Upper lobe of left lung (tissue), 6 donors: ENCODE measurements around the gene HSPB2. TPM values are rescaled to one million over a fixed set of nuclear protein-coding genes. Genes with fewer than 3 reads are reported as not detected.

ENCODE experiments used
- ATAC-seq, 2 donors: fragments of 200-7000 bp; cut with Tn5 transposase; one replicate each; pipeline ENCODE4 v1.9.1; 2022; ENCODE audit warnings: mild to moderate bottlenecking in 2 of 2, moderate library complexity in 2 of 2; ENCODE audit not compliant: low FRiP score in 2 of 2
- DNase-seq, 2 donors: peaks; one replicate each; pipeline ENCODE4 v3.0.0-alpha.2; 2019 to 2020
- H3K27ac ChIP-seq, 4 donors: fragments of 200-600 bp; sonication (generic); one replicate each; pipeline ENCODE4 v1.5.1; 2016 to 2019
- H3K27me3 ChIP-seq, 4 donors: fragments of 200-600 bp; sonication (generic); one replicate each; pipeline ENCODE4 v1.5.1; 2017 to 2019
- H3K36me3 ChIP-seq, 4 donors: fragments of 200-600 bp; sonication (generic); one replicate each; pipeline ENCODE4 v1.5.1; 2016 to 2019
- H3K4me1 ChIP-seq, 4 donors: fragments of 200-600 bp; sonication (generic); one replicate each; pipeline ENCODE4 v1.5.1; 2018 to 2019
- H3K4me3 ChIP-seq, 4 donors: fragments of 200-600 bp; sonication (generic); one replicate each; pipeline ENCODE4 v1.5.1; 2017 to 2019; ENCODE audit warnings: mild to moderate bottlenecking in 2 of 4, moderate library complexity in 1 of 4
- H3K9me3 ChIP-seq, 4 donors: fragments of 200-600 bp; sonication (generic); one replicate each; pipeline ENCODE4 v1.5.1; 2018 to 2019
- EP300 ChIP-seq, 4 donors: sonication (generic); formaldehyde crosslinking; IDR thresholded peaks; one replicate each; pipeline ENCODE4 v1.5.1; 2017; ENCODE audit warnings: antibody characterized with exemption in 4 of 4, control low read depth in 2 of 4
- POLR2A ChIP-seq, 4 donors: fragments of 450-650 bp; IDR thresholded peaks; one replicate each; pipeline ENCODE4 v1.5.1; 2016 to 2017; ENCODE audit warnings: antibody characterized with exemption in 4 of 4, mild to moderate bottlenecking in 2 of 4
- POLR2AphosphoS5 ChIP-seq, 2 donors: sonication (generic); formaldehyde crosslinking; IDR thresholded peaks; one replicate each; pipeline ENCODE4 v1.5.1; 2017; ENCODE audit warnings: antibody characterized with exemption in 2 of 2
- WGBS, 2 donors: methylation state at CpG; one replicate each; pipeline ENCODE4 v1.1.5; 2017 to 2018; 5-methylcytosine and 5-hydroxymethylcytosine counted together
- total RNA-seq, 6 donors: library from RNA; depleted of rRNA in 4 of 6; stranded (reverse); fragments of >200 nt in 4 of 6; gene quantifications; one replicate each; pipeline versions ENCODE4 v1.1.0 to v1.2.1, GENCODE V29; 2016 to 2021
- TF ChIP-seq, protein P1 (sequence below), 6 experiments: fragments of 450-650 bp in 4 of 6; fragments of 200-600 bp in 2 of 6; sonication (generic) in 2 of 6; IDR thresholded peaks; one replicate each; pipeline ENCODE4 v1.5.1; 2016 to 2019; ENCODE audit warnings: antibody characterized with exemption in 6 of 6
- donor health status: DM: no; HTN: no; CAD: no; lungs with moderate emphysema.
- donor health status: DM: no; HTN: yes; CAD: no; lungs with severe emphysema.

The HSPB2 gene
- total RNA-seq, 6 donors from 2014 or later: 0.61 to 6.5 (median 1.9) TPM; not detected in 2

DNA sequence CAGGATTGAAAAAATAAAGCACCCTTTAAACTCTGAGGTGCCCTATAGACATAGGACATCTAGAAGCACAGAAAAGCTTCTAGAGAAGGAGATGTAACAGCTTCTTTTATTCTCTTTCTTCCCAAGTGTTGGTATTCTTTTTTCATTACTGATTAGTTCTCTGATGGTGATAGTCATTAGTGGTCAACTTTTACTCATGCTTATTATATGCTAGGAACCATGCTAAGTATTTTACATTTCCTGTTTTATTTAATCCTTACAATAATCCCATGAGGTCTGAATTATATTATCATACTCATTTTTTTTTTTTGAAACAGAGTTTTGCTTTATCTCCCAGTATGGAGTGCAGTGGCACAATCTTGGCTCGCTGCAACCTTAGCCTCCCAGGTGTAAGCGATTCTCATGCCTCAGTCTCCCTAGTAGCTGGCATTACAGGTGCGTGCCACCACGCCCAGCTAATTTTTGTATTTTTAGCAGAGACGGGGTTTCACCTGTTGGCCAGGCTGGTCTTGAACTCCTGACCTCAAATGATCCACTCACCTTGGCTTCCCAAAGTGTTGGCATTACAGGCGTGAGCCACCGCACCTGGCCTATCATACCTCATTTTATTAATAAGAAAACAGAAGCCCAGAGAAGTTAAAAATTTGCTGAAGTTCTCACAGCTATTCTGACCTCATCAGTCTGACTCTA is 9.2 kb downstream of the HSPB2 start:
- DNase-seq (no peak), ATAC-seq (no peak)
- Histone ChIP-seq H3K4me3 (no peak overlapping the region), H3K9me3 (no peaks in the 10 kb centered on the region), H3K4me1 (peaks cover 14 to 37% (median 31%) of the 10 kb centered on the region in 4 donors), H3K27ac (peak overlapping the region in 1 of 4 donors; percentile 5), H3K36me3 (no peaks in the 10 kb centered on the region), H3K27me3 (no peaks in the 10 kb centered on the region)
- 87 to 88% methylated on average over 7 of the region's 7 CpGs for WGBS, 2 donors
- TF ChIP-seq, protein P1, sequence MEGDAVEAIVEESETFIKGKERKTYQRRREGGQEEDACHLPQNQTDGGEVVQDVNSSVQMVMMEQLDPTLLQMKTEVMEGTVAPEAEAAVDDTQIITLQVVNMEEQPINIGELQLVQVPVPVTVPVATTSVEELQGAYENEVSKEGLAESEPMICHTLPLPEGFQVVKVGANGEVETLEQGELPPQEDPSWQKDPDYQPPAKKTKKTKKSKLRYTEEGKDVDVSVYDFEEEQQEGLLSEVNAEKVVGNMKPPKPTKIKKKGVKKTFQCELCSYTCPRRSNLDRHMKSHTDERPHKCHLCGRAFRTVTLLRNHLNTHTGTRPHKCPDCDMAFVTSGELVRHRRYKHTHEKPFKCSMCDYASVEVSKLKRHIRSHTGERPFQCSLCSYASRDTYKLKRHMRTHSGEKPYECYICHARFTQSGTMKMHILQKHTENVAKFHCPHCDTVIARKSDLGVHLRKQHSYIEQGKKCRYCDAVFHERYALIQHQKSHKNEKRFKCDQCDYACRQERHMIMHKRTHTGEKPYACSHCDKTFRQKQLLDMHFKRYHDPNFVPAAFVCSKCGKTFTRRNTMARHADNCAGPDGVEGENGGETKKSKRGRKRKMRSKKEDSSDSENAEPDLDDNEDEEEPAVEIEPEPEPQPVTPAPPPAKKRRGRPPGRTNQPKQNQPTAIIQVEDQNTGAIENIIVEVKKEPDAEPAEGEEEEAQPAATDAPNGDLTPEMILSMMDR (IDR thresholded peaks at IDR 0.05): no peak
- TF ChIP-seq POLR2AphosphoS5 (IDR thresholded peaks at IDR 0.05) (no peak), EP300 (IDR thresholded peaks at IDR 0.05) (no peak), POLR2A (IDR thresholded peaks at IDR 0.05) (no peak)

DNA sequence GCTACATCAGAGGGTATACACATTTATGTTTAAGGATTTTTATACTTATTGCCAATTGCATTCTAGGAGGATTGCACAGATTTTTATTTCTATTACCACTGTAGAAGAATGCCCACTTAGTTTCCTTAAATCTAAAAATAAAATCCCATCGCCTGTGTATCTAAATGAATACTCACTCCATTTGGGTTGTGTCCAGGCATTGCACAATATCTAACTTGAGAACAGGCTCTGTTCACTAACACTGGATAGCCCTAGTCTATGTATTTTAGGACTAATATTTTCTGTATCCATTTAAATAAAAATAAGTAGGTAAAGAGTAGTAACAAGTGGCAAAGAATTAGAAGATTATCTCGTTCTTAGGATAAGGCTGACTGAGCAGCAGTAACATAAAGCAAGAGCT is 10.3 kb downstream of the HSPB2 start:
- H3K27ac ChIP-seq: peak overlapping the region; percentile 74 to 90 (median 82)
- TF ChIP-seq POLR2AphosphoS5 (IDR thresholded peaks at IDR 0.05) (peak in 1 of 2 donors; percentile 49), EP300 (IDR thresholded peaks at IDR 0.05) (peak in 1 of 4 donors; percentile 45), POLR2A (IDR thresholded peaks at IDR 0.05) (no peak)
- TF ChIP-seq, protein P1 (IDR thresholded peaks at IDR 0.05): no peak
- DNase-seq: peak in 1 of 2 donors; percentile 74
- ATAC-seq: no peak
- 11 to 22% methylated on average over 2 of the region's 2 CpGs for WGBS, 2 donors
- no peaks in the 10 kb centered on the region for H3K9me3 ChIP-seq
- no peaks in the 10 kb centered on the region for H3K27me3 ChIP-seq
- peaks cover 19 to 44% (median 35%) of the 10 kb centered on the region in 4 donors for H3K4me1 ChIP-seq
- H3K4me3 ChIP-seq: no peak overlapping the region
- H3K36me3 ChIP-seq: no peaks in the 10 kb centered on the region

DNA sequence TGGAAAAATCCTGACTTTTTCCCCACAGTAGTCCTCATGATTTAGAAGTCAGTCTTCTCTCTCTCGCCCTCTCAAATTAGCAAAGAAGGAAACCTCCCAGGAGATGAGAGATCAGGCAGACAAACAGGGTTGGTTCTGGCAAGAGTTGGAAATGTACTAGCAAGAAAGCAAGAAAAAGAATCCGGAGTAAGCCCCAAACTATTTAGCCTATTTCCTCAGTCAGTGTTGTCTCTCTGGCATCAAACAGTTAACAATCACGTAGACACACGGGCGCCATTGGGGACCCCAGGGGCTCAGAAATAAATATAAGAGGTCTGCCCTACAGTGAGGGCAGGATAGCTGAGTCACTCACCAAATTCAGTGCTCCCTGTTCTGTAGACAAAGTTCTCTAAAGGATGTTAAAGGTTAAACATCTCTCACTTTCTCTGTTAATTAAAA is 10.8 kb downstream of the HSPB2 start:
- WGBS, 2 donors: 28 to 35% methylated on average over 5 of the region's 5 CpGs
- no peaks in the 10 kb centered on the region for H3K9me3 ChIP-seq
- H3K4me1 ChIP-seq: peaks cover 19 to 39% (median 33%) of the 10 kb centered on the region in 4 donors
- no peak overlapping the region for H3K4me3 ChIP-seq
- H3K36me3 ChIP-seq: no peaks in the 10 kb centered on the region
- peak overlapping the region; percentile 74 to 90 (median 82) for H3K27ac ChIP-seq
- TF ChIP-seq POLR2A (IDR thresholded peaks at IDR 0.05) (no peak), POLR2AphosphoS5 (IDR thresholded peaks at IDR 0.05) (no peak), EP300 (IDR thresholded peaks at IDR 0.05) (no peak)
- TF ChIP-seq, protein P1 (IDR thresholded peaks at IDR 0.05): no peak
- no peaks in the 10 kb centered on the region for H3K27me3 ChIP-seq
- peak in 1 of 2 donors; percentile 2 for ATAC-seq
- DNase-seq: no peak

DNA sequence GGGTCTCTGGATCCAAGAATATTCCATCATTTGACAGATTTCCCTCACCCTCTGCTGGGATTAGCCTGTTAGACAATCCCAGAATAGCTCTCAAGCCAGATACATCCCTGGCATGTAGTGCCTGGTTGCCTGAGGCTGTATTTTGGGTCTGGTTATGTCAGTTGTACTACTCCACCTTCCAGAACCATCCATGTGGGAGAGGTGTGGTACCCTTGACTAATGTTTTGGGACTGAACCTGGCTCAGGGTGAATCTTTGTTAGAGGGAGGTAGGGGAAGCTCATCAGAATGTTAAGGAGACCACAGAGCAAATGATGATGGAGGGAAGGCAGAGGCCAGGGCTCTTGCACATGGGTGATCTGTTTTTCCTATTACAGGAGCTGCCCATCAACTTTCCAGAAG is 11.4 kb downstream of the HSPB2 start:
- ATAC-seq (no peak), DNase-seq (no peak)
- H3K4me1 ChIP-seq: peaks cover 19 to 39% (median 33%) of the 10 kb centered on the region in 4 donors
- no peak overlapping the region for H3K4me3 ChIP-seq
- peak overlapping the region; percentile 74 to 90 (median 82) for H3K27ac ChIP-seq
- H3K9me3 ChIP-seq: no peaks in the 10 kb centered on the region
- H3K36me3 ChIP-seq: no peaks in the 10 kb centered on the region
- TF ChIP-seq, protein P1 (IDR thresholded peaks at IDR 0.05): no peak
- TF ChIP-seq POLR2A (IDR thresholded peaks at IDR 0.05): no peak
- no peak for TF ChIP-seq POLR2AphosphoS5 (IDR thresholded peaks at IDR 0.05)
- TF ChIP-seq EP300 (IDR thresholded peaks at IDR 0.05): no peak
- no peaks in the 10 kb centered on the region for H3K27me3 ChIP-seq

DNA sequence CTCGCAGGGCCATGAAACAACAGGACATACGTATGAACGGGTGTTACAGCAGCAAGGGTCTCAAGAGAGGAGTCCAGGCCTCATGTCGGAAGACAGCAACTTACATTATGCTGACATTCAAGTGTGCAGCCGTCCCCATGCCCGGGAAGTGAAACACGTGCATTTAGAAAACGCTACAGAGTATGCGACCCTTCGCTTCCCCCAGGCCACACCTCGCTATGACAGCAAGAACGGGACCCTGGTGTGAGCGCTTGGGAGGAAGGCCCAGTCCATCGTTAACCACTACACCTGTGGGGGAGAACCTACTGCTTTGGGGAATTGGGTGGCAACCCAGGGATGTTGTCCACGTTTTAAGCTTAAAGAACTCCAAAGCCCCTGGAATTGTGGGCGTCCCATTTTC is 13.4 kb downstream of the HSPB2 start:
- peaks cover 19 to 38% (median 30%) of the 10 kb centered on the region in 4 donors for H3K4me1 ChIP-seq
- no peak for ATAC-seq
- WGBS, 2 donors: 95 to 96% methylated on average over 16 of the region's 16 CpGs
- no peaks in the 10 kb centered on the region for H3K36me3 ChIP-seq
- H3K27ac ChIP-seq: peak overlapping the region; percentile 80 to 90 (median 86)
- H3K9me3 ChIP-seq: no peaks in the 10 kb centered on the region
- H3K27me3 ChIP-seq: no peaks in the 10 kb centered on the region
- H3K4me3 ChIP-seq: no peak overlapping the region
- no peak for DNase-seq
- TF ChIP-seq EP300 (IDR thresholded peaks at IDR 0.05) (no peak), POLR2A (IDR thresholded peaks at IDR 0.05) (no peak), POLR2AphosphoS5 (IDR thresholded peaks at IDR 0.05) (no peak)
- TF ChIP-seq, protein P1 (IDR thresholded peaks at IDR 0.05): no peak
